GM18505 (cell line): ENCODE data around the gene TMPRSS6.
A peak's percentile ranks its signal among the peaks of the same experiment; 100 is the strongest.

Source experiments
- ATAC-seq: cut with Tn5 transposase; IDR thresholded peaks from one replicate; pipeline ENCODE4 v1.9.1; 2021; ENCODE audit not compliant: unreplicated experiment
- POLR2A ChIP-seq: IDR thresholded peaks from 4 replicates; pipeline ENCODE4 v1.6.1; 2011; ENCODE audit warnings: borderline replicate concordance; ENCODE audit not compliant: insufficient read depth, insufficient read length; ENCODE audit errors: extremely low read depth

Gene TMPRSS6

DNA sequence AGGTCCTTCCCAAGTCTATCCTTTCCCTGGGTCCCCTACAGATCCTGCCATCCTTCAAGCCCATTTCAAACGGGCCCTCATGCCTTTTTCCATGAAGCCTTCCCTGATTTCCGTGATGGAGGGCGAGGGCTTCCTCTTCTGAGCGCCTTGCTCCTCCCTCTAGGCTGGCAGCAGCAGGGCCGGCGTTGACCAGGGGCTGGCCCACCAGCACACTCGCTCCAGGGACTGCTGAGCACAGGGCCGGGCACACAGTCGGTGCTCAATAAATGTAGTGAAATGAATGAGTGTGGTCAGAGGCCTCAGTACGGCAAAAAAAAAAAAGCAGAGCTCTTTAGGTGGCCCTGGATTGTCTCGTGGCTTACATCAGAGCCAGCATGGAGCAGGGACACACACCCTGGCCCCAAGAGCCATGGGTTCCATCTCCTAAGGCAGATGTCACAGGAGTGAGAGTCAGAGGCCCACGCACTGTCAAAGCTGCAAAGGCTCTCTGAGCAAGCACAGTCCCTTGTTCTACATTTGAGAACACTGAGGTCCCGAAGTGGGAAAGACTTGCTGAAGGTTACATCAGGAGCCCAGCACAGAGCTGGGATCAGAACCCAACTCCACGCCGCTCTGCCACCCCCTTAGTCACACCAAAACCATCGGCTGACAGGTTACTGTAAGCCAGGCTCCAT lies 37.1 kb upstream of the TMPRSS6 start:
- no peak for ATAC-seq
- no peak for TF ChIP-seq POLR2A

- ATAC-seq = no peak
- no peak for TF ChIP-seq POLR2A
These were observed 36.5 kb upstream of the TMPRSS6 start for GRCh38 chr22:37146051-37146385.

DNA sequence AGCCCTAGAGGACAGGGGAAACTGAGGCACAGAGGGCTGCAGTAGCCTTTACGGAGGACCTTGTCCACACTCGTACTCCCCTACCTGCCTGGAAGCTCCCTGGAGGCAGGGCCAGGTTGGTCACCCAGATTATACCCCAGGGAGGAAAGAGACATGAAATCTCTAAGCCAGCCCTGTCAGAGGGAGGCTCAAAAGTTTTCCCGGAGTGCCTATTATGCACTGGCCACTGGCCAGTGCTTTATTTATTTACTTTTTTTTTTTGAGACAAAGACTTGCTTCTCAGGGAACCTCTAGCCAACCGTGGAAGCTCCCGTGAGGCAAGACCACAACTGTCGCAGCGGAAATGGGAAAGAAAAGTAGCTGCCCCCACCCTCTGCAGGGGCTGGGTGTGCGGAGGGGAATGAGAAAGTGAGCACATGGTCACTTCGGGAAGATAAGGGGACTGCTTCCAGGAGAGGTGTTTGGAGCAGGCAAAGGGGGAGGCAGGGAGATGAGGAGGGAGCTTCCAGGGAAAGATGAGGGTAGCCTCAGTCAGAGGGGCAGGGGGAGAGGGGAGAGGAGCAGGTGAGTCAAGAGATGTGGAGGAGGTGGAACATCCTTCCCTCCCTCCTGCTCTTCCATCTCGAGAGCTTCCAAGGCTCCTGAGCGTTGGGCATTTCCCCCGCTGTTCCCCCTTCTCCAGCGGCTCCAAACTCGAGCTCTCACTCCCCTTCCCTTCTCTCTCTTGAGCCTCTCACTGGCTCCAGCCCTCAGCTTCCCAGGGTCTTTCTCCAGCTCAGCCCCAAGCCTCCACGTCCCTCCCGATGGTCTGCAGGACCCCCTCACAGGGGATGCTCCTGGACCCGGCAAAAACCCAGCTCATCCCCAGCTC lies 35.9 kb upstream of the TMPRSS6 start:
- no peak for ATAC-seq
- TF ChIP-seq POLR2A = peak; percentile 16

DNA sequence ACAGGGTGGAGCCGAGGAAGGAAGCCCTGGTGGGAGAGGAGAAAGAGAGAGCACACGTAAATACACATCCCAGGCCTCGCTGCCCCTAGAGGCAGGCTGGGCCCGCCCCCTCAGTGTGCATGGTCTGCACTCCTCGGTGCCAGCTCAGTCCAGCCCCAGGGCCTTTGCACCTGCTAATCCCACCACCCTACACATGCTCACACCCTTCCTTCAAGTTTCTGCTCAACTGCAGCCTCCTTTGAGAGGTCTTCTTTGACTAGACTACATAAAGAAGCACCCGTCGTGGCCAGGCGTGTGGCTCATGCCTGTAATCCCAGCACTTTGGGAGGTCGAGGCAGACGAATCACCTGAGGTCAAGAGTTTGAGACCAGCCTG lies 34.7 kb upstream of the TMPRSS6 start:
- no peak for ATAC-seq
- TF ChIP-seq POLR2A = no peak

DNA sequence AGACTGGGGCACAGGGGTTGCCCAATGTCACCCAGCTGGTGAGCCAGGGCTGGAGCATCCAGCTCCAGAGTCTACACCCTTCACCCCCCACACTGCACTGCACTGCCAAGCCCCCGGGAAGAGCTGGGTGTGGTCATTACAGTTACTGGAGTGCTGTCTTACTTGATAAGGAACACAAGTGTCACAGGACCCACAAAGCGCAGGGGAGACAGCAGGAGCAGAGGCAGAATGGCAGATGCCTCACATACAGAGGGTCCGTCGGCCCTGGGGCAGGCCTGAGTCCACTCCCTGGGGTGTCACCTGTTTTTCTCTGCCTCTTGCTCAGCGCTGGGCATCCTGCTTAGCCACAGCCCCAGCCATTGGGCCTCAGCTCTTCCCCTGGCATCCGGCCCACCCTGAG lies 32.5 kb upstream of the TMPRSS6 start:
- no peak for TF ChIP-seq POLR2A
- ATAC-seq = no peak

- ATAC-seq = no peak
These were observed 32.0 kb upstream of the TMPRSS6 start for GRCh38 chr22:37141476-37141875.

DNA sequence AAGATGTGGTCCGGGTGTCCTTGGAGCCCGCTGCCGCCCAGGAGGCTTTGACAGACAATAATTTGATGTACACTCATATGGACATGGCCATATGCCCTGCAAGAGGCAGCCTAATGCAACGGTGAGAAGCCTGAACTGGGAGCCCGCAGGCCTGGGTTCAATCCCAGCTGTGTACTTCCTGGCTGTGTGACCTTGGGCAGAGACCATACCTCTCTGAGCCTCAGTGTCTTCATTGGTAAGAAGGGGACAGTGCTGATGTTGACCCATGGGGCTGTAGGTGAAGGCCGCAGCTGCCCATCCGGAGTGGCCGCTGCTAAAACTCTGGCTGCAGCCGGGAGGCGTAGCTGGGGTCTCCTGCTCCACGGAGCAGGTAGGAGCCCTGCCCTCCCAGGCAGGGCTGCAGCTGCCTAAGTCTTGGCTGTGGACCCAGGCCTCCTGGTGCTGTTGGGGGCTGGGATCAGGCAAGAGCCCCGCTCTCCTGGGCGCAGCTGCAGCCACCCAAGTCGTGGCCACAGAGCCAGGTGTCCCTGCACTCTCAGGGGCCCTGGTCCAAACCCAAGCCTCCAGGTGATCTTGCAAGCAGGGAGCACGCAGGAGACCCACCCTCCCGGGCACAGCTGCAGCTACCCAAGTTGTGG lies 31.3 kb upstream of the TMPRSS6 start:
- no peak for ATAC-seq
- TF ChIP-seq POLR2A = no peak

More at GRCh38 chr22:37141476-37141875, 32.0 kb upstream of the TMPRSS6 start:
- TF ChIP-seq POLR2A = no peak

DNA sequence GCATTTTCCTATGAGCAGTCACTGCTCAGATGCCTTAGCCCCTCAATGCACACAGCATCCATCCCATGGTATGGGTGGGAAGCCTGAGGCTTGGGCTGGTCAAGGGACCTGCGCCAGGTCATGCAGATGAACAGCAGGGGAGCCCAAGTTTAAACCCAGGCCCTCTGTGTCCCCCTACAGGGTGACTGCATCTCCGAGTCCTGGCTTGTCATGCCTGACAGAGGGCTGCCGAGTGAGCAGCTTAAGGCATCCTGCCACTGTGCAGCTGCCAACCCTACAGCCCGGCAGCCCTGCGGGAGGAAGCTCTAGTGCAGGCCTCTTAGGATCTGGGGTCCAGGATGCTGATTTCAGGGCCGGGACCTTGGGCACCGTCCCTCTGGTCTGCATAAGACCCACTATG lies 30.2 kb upstream of the TMPRSS6 start:
- ATAC-seq = no peak
- TF ChIP-seq POLR2A = peak; percentile 17

DNA sequence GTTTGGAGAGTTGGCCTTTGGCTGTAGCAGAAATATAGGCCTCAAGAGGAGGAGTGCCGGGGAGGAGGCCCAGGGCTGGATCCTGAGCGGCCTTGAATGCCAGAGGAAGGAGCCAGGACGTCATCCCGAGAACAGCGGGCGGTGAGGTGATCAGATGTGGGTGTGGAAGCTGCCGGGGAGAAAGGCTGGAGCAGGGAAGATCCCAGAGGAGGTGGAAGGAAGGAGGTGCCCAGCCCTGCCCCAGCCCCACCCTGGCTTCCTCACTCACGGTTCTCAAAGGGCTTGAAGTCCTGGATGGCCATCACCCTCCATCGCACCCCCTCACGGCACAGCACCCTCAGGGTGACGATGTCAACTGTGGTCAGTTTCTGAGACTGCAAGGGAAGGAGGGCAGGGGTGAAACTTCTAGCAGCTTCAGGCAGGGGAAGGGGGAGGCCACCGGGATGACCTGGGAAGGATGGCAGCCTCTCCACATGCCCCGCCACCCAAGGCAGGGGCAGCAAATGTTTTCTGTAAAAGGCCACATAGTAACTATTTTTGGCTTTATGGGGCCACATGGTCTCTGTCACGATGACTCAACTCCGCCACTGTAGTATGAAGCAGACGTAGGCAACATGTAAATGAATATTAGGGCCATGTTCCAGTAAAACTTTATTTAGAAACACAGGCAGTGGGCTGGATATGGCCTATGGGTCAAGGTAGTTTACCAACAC lies 29.5 kb upstream of the TMPRSS6 start:
- TF ChIP-seq POLR2A = no peak
- no peak for ATAC-seq

GRCh38 chr22:37137903-37138665 lies 28.6 kb upstream of the TMPRSS6 start:
- TF ChIP-seq POLR2A = no peak
- no peak for ATAC-seq

DNA sequence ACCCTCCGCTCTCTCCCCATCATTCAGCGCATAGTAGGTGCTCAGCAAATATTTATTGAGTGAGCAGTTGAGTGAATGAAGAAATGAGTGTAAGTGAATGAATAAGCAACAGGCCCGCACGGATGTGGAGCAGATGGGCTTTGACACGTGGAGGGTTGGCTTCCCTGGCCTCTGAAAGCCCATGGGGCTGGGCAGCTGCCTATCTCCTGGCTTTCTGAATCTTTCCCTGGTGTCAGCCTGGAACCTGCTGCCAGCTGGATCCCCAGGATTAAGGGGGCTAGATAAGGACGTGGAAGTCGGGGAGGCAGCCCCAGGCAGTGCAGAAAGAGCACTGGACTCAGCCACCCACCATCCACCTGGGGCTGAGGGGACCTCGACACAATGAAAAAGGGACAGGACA lies 27.6 kb upstream of the TMPRSS6 start:
- no peak for TF ChIP-seq POLR2A
- ATAC-seq = no peak

GRCh38 chr22:37135023-37135422 lies 25.5 kb upstream of the TMPRSS6 start:
- no peak for TF ChIP-seq POLR2A
- ATAC-seq = no peak
